Liver (tissue), 9 donors: ENCODE data around the gene PCDH15. TPM values are rescaled to one million over a fixed set of nuclear protein-coding genes. Genes with fewer than 3 reads are reported as not detected.

Source experiments
- DNase-seq: peaks from one replicate; pipeline ENCODE4 v3.0.0-alpha.2; 2017; ENCODE audit warnings: low spot score
- H3K27ac ChIP-seq, 2 donors: one replicate each; pipeline ENCODE4 v1.7.0; 2013; ENCODE audit warnings: inconsistent platforms in 2 of 2, low read length in 2 of 2, control low read depth in 1 of 2, low read depth in 1 of 2, mild to moderate bottlenecking in 1 of 2
- H3K27me3 ChIP-seq, 4 donors: one replicate each; pipeline versions ENCODE4 v1.6.1 to v1.7.0; 2013; ENCODE audit warnings: low read length in 3 of 4, inconsistent platforms in 1 of 4, mild to moderate bottlenecking in 1 of 4, moderate library complexity in 1 of 4; ENCODE audit not compliant: control insufficient read depth in 4 of 4, insufficient read depth in 4 of 4
- H3K36me3 ChIP-seq, 4 donors: one replicate each; pipeline versions ENCODE4 v1.6.1 to v1.7.0; 2013; ENCODE audit warnings: low read length in 3 of 4, mild to moderate bottlenecking in 3 of 4, low read depth in 1 of 4, moderate library complexity in 1 of 4; ENCODE audit not compliant: control insufficient read depth in 4 of 4, insufficient read depth in 3 of 4
- H3K4me1 ChIP-seq, 4 donors: one replicate each; pipeline versions ENCODE4 v1.6.1 to v1.7.0; 2013; ENCODE audit warnings: low read length in 3 of 4, mild to moderate bottlenecking in 3 of 4, moderate library complexity in 1 of 4; ENCODE audit not compliant: control insufficient read depth in 4 of 4, insufficient read depth in 4 of 4
- H3K4me3 ChIP-seq, 3 donors: one replicate each; pipeline versions ENCODE4 v1.6.1 to v1.7.0; 2013; ENCODE audit warnings: low read length in 3 of 3, control low read depth in 1 of 3, low read depth in 1 of 3, mild to moderate bottlenecking in 1 of 3
- H3K9ac ChIP-seq, 2 donors: one replicate each; pipeline ENCODE4 v1.7.0; 2013; ENCODE audit warnings: low read length in 2 of 2, mild to moderate bottlenecking in 2 of 2, moderate library complexity in 2 of 2, control low read depth in 1 of 2, low read depth in 1 of 2
- H3K9me3 ChIP-seq, 4 donors: one replicate each; pipeline versions ENCODE4 v1.6.1 to v1.7.0; 2013; ENCODE audit warnings: low read length in 3 of 4; ENCODE audit not compliant: control insufficient read depth in 4 of 4
- EGR1 ChIP-seq, 2 donors: IDR thresholded peaks; 2 replicates each; pipeline ENCODE4 v1.6.1; 2016 to 2018; ENCODE audit warnings: antibody characterized with exemption in 2 of 2, low read depth in 2 of 2
- FOXA1 ChIP-seq: IDR thresholded peaks from 2 replicates; pipeline ENCODE4 v1.6.1; 2016; ENCODE audit warnings: antibody characterized with exemption
- FOXA2 ChIP-seq: IDR thresholded peaks from 2 replicates; pipeline ENCODE4 v1.6.1; 2016; ENCODE audit warnings: antibody characterized with exemption
- GABPA ChIP-seq, 2 donors: IDR thresholded peaks in 1 of 2; conservative IDR thresholded peaks in 1 of 2; 2 replicates each; pipeline ENCODE4 v1.6.1; 2016; ENCODE audit warnings: antibody characterized with exemption in 2 of 2, mild to moderate bottlenecking in 1 of 2, moderate library complexity in 1 of 2
- HNF4A ChIP-seq, 2 donors: conservative IDR thresholded peaks; 2 replicates each; pipeline ENCODE4 v1.6.1; 2016; ENCODE audit warnings: antibody characterized with exemption in 2 of 2, mild to moderate bottlenecking in 2 of 2
- HNF4G ChIP-seq: IDR thresholded peaks from 2 replicates; pipeline ENCODE4 v1.6.1; 2016; ENCODE audit warnings: antibody characterized with exemption
- JUND ChIP-seq, 2 donors: IDR thresholded peaks; 2 replicates each; pipeline ENCODE4 v1.6.1; 2016; ENCODE audit warnings: antibody characterized with exemption in 2 of 2
- NR2F2 ChIP-seq: IDR thresholded peaks from 2 replicates; pipeline ENCODE4 v1.6.1; 2016; ENCODE audit warnings: antibody characterized with exemption
- RAD21 ChIP-seq, 2 donors: IDR thresholded peaks; 2 replicates each; pipeline ENCODE4 v1.6.1; 2016; ENCODE audit warnings: antibody characterized with exemption in 2 of 2, mild to moderate bottlenecking in 2 of 2
- RXRA ChIP-seq, 2 donors: IDR thresholded peaks; 2 replicates each; pipeline ENCODE4 v1.6.1; 2017 to 2018; ENCODE audit warnings: antibody characterized with exemption in 2 of 2, mild to moderate bottlenecking in 1 of 2
- SP1 ChIP-seq: IDR thresholded peaks from 2 replicates; pipeline ENCODE4 v1.6.1; 2018; ENCODE audit warnings: antibody characterized with exemption, mild to moderate bottlenecking
- TAF1 ChIP-seq: conservative IDR thresholded peaks from 2 replicates; pipeline ENCODE4 v1.6.1; 2016; ENCODE audit warnings: antibody characterized with exemption, mild to moderate bottlenecking
- YY1 ChIP-seq: IDR thresholded peaks from 2 replicates; pipeline ENCODE4 v1.6.1; 2016; ENCODE audit warnings: antibody characterized with exemption, mild to moderate bottlenecking
- WGBS: extraction: QIAGEN DNeasy Blood & Tissue Kit; methylation state at CpG from one replicate; pipeline ENCODE4 v1.1.7; 2013; 5-methylcytosine and 5-hydroxymethylcytosine counted together
- polyA plus RNA-seq, 2 donors: library from polyadenylated mRNA; stranded (reverse) in 1 of 2; unstranded in 1 of 2; fragments of 200-250 nt in 1 of 2; fragments of >200 nt in 1 of 2; fragmentation: Nextera tagmentation in 1 of 2; extraction: Ambion mirVana in 1 of 2; gene quantifications; one replicate each; pipeline versions ENCODE4 v1.2.1 to v1.2.3, GENCODE V29; 2013 to 2015
- total RNA-seq, 2 donors: library from RNA; depleted of rRNA; stranded (reverse); fragments of >200 nt; gene quantifications; one replicate each; pipeline ENCODE4 v1.2.3, GENCODE V29; 2014
- TF ChIP-seq, protein P1 (sequence below): IDR thresholded peaks from 2 replicates; pipeline ENCODE4 v1.6.1; 2016; ENCODE audit warnings: antibody characterized with exemption
- TF ChIP-seq, protein P2 (sequence below): fragments of 150-350 bp; IDR thresholded peaks from 2 replicates; pipeline ENCODE4 v1.5.1; 2017; ENCODE audit warnings: improper control_type of control experiment, low read depth, low read length; ENCODE audit not compliant: missing input control
- TF ChIP-seq, protein P3 (sequence below): IDR thresholded peaks from 2 replicates; pipeline ENCODE4 v1.6.1; 2016; ENCODE audit warnings: antibody characterized with exemption
- TF ChIP-seq, protein P4 (sequence below): IDR thresholded peaks from 2 replicates; pipeline ENCODE4 v1.6.1; 2016; ENCODE audit warnings: antibody characterized with exemption, mild to moderate bottlenecking
- TF ChIP-seq, protein P5 (sequence below): IDR thresholded peaks from 2 replicates; pipeline ENCODE4 v1.6.1; 2016; ENCODE audit warnings: antibody characterized with exemption
- donor health status: healthy.
- donor health status: healthy.
- donor health status: healthy.
- donor health status: healthy.
- donor health status: healthy.

PCDH15 gene
- total and polyA plus RNA-seq, 4 donors, result 0.05 TPM; not detected in 3

GRCh38 chr10:54614072-54614471, 187.0 kb downstream of the PCDH15 start:
- no peak for TF ChIP-seq FOXA2
- TF ChIP-seq HNF4A (conservative IDR thresholded peaks at IDR 0.05), result no peak
- TF ChIP-seq NR2F2, result no peak
- no peak for TF ChIP-seq YY1
- TF ChIP-seq RAD21 (IDR thresholded peaks at IDR 0.05), result no peak
- no peaks in the 10 kb centered on the region for H3K4me1 ChIP-seq
- no peak overlapping the region for H3K4me3 ChIP-seq
- peaks cover 0 to 4% (median 0%) of the 10 kb centered on the region in 4 donors for H3K27me3 ChIP-seq
- H3K9me3 ChIP-seq, result no peaks in the 10 kb centered on the region
- H3K27ac ChIP-seq, result no peak overlapping the region
- WGBS, result 59% methylated on average over 1 of the region's 1 CpG
- H3K36me3 ChIP-seq, result no peaks in the 10 kb centered on the region
- DNase-seq, result no peak
- no peak overlapping the region for H3K9ac ChIP-seq

DNA sequence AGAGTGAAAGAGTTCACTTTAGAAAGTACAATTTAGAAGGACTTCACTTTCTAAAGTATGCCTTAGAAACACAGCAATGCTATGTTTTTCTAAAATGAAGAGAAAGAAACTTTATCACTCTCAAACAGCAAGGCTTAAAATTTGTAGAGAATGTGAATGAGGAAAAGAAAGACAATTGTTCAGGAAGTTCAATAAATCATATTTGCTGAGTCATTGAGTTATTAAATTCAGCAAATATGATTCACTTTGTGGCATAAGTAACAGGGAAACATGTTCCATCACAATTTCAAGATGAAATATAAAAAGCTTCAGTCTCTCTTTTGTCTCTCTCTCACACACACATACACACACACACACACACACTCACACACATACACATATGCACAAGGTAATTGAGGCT, 187.9 kb downstream of the PCDH15 start:
- no peak overlapping the region for H3K4me3 ChIP-seq
- H3K4me1 ChIP-seq, result no peaks in the 10 kb centered on the region
- H3K9ac ChIP-seq, result no peak overlapping the region
- no peaks in the 10 kb centered on the region for H3K9me3 ChIP-seq
- H3K27ac ChIP-seq, result no peak overlapping the region
- peaks cover 0 to 4% (median 0%) of the 10 kb centered on the region in 4 donors for H3K27me3 ChIP-seq
- DNase-seq, result no peak
- TF ChIP-seq RAD21 (IDR thresholded peaks at IDR 0.05) (no peak), GABPA (IDR thresholded peaks at IDR 0.05 in 1 of 2, conservative IDR thresholded peaks at IDR 0.05 in 1 of 2) (no peak), HNF4A (conservative IDR thresholded peaks at IDR 0.05) (no peak), HNF4G (no peak), NR2F2 (no peak), RXRA (IDR thresholded peaks at IDR 0.05) (no peak), FOXA1 (no peak), EGR1 (IDR thresholded peaks at IDR 0.05; ENCODE audit: low read depth in 2 of 2) (no peak), YY1 (no peak), FOXA2 (no peak), JUND (IDR thresholded peaks at IDR 0.05) (no peak), TAF1 (no peak), SP1 (no peak)
- TF ChIP-seq, protein P1, sequence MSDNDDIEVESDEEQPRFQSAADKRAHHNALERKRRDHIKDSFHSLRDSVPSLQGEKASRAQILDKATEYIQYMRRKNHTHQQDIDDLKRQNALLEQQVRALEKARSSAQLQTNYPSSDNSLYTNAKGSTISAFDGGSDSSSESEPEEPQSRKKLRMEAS, result no peak
- TF ChIP-seq, protein P2, sequence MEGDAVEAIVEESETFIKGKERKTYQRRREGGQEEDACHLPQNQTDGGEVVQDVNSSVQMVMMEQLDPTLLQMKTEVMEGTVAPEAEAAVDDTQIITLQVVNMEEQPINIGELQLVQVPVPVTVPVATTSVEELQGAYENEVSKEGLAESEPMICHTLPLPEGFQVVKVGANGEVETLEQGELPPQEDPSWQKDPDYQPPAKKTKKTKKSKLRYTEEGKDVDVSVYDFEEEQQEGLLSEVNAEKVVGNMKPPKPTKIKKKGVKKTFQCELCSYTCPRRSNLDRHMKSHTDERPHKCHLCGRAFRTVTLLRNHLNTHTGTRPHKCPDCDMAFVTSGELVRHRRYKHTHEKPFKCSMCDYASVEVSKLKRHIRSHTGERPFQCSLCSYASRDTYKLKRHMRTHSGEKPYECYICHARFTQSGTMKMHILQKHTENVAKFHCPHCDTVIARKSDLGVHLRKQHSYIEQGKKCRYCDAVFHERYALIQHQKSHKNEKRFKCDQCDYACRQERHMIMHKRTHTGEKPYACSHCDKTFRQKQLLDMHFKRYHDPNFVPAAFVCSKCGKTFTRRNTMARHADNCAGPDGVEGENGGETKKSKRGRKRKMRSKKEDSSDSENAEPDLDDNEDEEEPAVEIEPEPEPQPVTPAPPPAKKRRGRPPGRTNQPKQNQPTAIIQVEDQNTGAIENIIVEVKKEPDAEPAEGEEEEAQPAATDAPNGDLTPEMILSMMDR, result no peak
- TF ChIP-seq, protein P3, sequence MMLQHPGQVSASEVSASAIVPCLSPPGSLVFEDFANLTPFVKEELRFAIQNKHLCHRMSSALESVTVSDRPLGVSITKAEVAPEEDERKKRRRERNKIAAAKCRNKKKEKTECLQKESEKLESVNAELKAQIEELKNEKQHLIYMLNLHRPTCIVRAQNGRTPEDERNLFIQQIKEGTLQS, result no peak
- TF ChIP-seq, protein P4, sequence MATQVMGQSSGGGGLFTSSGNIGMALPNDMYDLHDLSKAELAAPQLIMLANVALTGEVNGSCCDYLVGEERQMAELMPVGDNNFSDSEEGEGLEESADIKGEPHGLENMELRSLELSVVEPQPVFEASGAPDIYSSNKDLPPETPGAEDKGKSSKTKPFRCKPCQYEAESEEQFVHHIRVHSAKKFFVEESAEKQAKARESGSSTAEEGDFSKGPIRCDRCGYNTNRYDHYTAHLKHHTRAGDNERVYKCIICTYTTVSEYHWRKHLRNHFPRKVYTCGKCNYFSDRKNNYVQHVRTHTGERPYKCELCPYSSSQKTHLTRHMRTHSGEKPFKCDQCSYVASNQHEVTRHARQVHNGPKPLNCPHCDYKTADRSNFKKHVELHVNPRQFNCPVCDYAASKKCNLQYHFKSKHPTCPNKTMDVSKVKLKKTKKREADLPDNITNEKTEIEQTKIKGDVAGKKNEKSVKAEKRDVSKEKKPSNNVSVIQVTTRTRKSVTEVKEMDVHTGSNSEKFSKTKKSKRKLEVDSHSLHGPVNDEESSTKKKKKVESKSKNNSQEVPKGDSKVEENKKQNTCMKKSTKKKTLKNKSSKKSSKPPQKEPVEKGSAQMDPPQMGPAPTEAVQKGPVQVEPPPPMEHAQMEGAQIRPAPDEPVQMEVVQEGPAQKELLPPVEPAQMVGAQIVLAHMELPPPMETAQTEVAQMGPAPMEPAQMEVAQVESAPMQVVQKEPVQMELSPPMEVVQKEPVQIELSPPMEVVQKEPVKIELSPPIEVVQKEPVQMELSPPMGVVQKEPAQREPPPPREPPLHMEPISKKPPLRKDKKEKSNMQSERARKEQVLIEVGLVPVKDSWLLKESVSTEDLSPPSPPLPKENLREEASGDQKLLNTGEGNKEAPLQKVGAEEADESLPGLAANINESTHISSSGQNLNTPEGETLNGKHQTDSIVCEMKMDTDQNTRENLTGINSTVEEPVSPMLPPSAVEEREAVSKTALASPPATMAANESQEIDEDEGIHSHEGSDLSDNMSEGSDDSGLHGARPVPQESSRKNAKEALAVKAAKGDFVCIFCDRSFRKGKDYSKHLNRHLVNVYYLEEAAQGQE, result no peak
- TF ChIP-seq, protein P5, sequence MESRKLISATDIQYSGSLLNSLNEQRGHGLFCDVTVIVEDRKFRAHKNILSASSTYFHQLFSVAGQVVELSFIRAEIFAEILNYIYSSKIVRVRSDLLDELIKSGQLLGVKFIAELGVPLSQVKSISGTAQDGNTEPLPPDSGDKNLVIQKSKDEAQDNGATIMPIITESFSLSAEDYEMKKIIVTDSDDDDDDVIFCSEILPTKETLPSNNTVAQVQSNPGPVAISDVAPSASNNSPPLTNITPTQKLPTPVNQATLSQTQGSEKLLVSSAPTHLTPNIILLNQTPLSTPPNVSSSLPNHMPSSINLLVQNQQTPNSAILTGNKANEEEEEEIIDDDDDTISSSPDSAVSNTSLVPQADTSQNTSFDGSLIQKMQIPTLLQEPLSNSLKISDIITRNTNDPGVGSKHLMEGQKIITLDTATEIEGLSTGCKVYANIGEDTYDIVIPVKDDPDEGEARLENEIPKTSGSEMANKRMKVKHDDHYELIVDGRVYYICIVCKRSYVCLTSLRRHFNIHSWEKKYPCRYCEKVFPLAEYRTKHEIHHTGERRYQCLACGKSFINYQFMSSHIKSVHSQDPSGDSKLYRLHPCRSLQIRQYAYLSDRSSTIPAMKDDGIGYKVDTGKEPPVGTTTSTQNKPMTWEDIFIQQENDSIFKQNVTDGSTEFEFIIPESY, result no peak
- H3K36me3 ChIP-seq, result no peaks in the 10 kb centered on the region
